ENCODE measurements around the gene LY86. TPM values are rescaled to one million over a fixed set of nuclear protein-coding genes. Genes with fewer than 3 reads are reported as not detected.

The LY86 gene
- total and polyA plus RNA-seq, 10 of the 15 experiments (the other 5 are each of a cell fraction or from before 2014, with no cell fraction given): 68.2 to 457 (median 128) TPM

GRCh38 chr6:6542357-6542756, 46.2 kb upstream of the LY86 start (continued):
- TF ChIP-seq HDAC2 (IDR thresholded peaks at IDR 0.05): no peak
- no peak for TF ChIP-seq SKIL (IDR thresholded peaks at IDR 0.05; ENCODE audit: low read depth, poor library complexity, severe bottlenecking)
- no peak for TF ChIP-seq MTA2 (IDR thresholded peaks at IDR 0.05; ENCODE audit: low read depth)

- Histone ChIP-seq H4K20me1 (ENCODE audit: control insufficient read depth, insufficient read depth) (no peaks in the 10 kb centered on the region), H3K27me3 (replicated peaks in 1 of 2; ENCODE audit: control insufficient read depth in 2 of 2, insufficient read depth in 2 of 2, low read length in 1 of 2) (no peaks in the 10 kb centered on the region), H3K9ac (ENCODE audit: control insufficient read depth, insufficient read depth, low read length) (no peak overlapping the region; the same call in 1 of the 2 replicates), H3K9me3 (replicated peaks; ENCODE audit: control insufficient read depth, insufficient read depth, low read length) (peaks cover 3% of the 10 kb centered on the region), H3K4me3 (no peak overlapping the region), H2AFZ (ENCODE audit: control insufficient read depth, low read depth, low read length) (no peak overlapping the region; the same call in 1 of the 2 replicates), H3K79me2 (ENCODE audit: control insufficient read depth, insufficient read depth, low read length) (no peaks in the 10 kb centered on the region), H3K4me2 (ENCODE audit: control insufficient read depth, insufficient read depth) (peak overlapping the region; percentile 6; the same call in 1 of the 2 replicates), H3K27ac (ENCODE audit: control insufficient read depth, insufficient read depth) (peak overlapping the region; percentile 58), H3K4me1 (ENCODE audit: control insufficient read depth, insufficient read depth, low read length) (peaks cover 43% of the 10 kb centered on the region), H3K36me3 (ENCODE audit: control insufficient read depth in 2 of 2, insufficient read depth in 2 of 2, low read length in 1 of 2) (no peaks in the 10 kb centered on the region)
- ChIA-PET RAD21 (ENCODE audit: unreplicated experiment) (interaction anchor here (0.8 to 3.5 kb wide), 12 partner anchors 14 to 486 kb away, joined by 3 to 27 read pairs (median 5); partner anchors contain the start of gene F13A1), POLR2A (interaction anchor here (0.5 to 2.8 kb wide), 3 partner anchors 27 to 150 kb away, joined by 3 to 5 read pairs (median 5); no protein-coding TSS in a partner anchor), SMC1A (ENCODE audit: uncharacterized antibody, unreplicated experiment) (interaction anchor here (0.6 to 2.3 kb wide), 21 partner anchors 11 to 485 kb away, joined by 3 to 14 read pairs (median 4); no protein-coding TSS in a partner anchor), CTCF (interaction anchor here (0.7 to 3.0 kb wide), 14 partner anchors 10 to 486 kb away, joined by 3 to 13 read pairs (median 3); no protein-coding TSS in a partner anchor)
- DNase-seq (ENCODE audit: low read depth, low spot score) (peak; percentile 79), FAIRE-seq (peak; percentile 85), ATAC-seq (peak; percentile 45)
- no TSS peak for BruUV-seq (replicated peaks)
- in situ Hi-C loops (cut with MboI): loop anchor here (10.0 kb wide), 1 partner anchor 1069 kb away; no protein-coding TSS in a partner anchor
- 71% methylated on average over 11 of the region's 11 CpGs for whole genome bisulfite sequencing (ENCODE audit: insufficient coverage, insufficient replicate concordance, low lambda C conversion rate, missing lambda C conversion rate)
- intact Hi-C loops (cut with micrococcal nuclease; ENCODE audit: unreplicated experiment): loop anchor here (1.0 kb wide), 1 partner anchor 27 kb away; no protein-coding TSS in a partner anchor
- TF ChIP-seq YBX1 (IDR thresholded peaks at IDR 0.05): no peak
- TF ChIP-seq KLF5 (IDR thresholded peaks at IDR 0.05; ENCODE audit: partially characterized antibody): no peak
- no peak for TF ChIP-seq NFYA (IDR thresholded peaks at IDR 0.05; ENCODE audit: borderline replicate concordance, low read depth, low read length)
- no peak for TF ChIP-seq PAX8 (IDR thresholded peaks at IDR 0.05)
- no peak for TF ChIP-seq TCF3 (IDR thresholded peaks at IDR 0.05; ENCODE audit: borderline replicate concordance, insufficient read depth, low read depth, low read length)
- no peak for TF ChIP-seq CHD2 (IDR thresholded peaks at IDR 0.05; ENCODE audit: borderline replicate concordance, low read depth, low read length)
- no peak for TF ChIP-seq EED (IDR thresholded peaks at IDR 0.05; ENCODE audit: low read depth)
- no peak for TF ChIP-seq CEBPZ (IDR thresholded peaks at IDR 0.05; ENCODE audit: low read depth, low read length)
- no peak for TF ChIP-seq SMC3 (IDR thresholded peaks at IDR 0.05; ENCODE audit: borderline replicate concordance, low read length)
- TF ChIP-seq EGR1 (IDR thresholded peaks at IDR 0.05; ENCODE audit: borderline replicate concordance in 1 of 2, low read depth in 2 of 2, low read length in 2 of 2): no peak
Measured at GRCh38 chr6:6543181-6543879, 45.2 kb upstream of the LY86 start.

Measured in GM12878 (cell line).